DOHH2 (cell line): Measurements from ENCODE around the gene INPP5B.
"Not testable (repeated sequence)": the region's sequence is repeated elsewhere in the genome, so short reads cannot be mapped to it uniquely, and the experiment has no call there.

ENCODE experiments used
- CTCF ChIP-seq: fragments of 200-600 bp; sonication (generic); IDR thresholded peaks from one replicate; pipeline ENCODE4 v1.5.1; 2014; ENCODE audit warnings: antibody characterized with exemption, mild to moderate bottlenecking, low read depth, low read length; ENCODE audit not compliant: poor library complexity, severe bottlenecking
- EZH2phosphoT487 ChIP-seq: fragments of 200-600 bp; sonication (generic); IDR thresholded peaks from 2 replicates; pipeline ENCODE4 v1.6.1; 2017; ENCODE audit warnings: borderline replicate concordance, mild to moderate bottlenecking, antibody characterized with exemption, low read length, moderate library complexity, mixed read lengths

GRCh38 chr1:37906591-37906990, 40.3 kb downstream of the INPP5B start:
- TF ChIP-seq CTCF, EZH2phosphoT487: not testable (repeated sequence)
